T-helper 1 cell treated with Interleukin-12 subunit alpha and Interleukin-12 subunit beta and Interleukin-4 antibody, amounts not matched to agents 30 ng/mL and 1 ng/mL, for 36 hours (primary cell): ENCODE data around the gene IL12RB1. TPM values are rescaled to one million over a fixed set of nuclear protein-coding genes. Genes with fewer than 3 reads are reported as not detected.

Experiments used
- intact Hi-C: fragments of 100-400 bp; cut with micrococcal nuclease; formaldehyde crosslinking; loops from one replicate; pipeline ENCODE4 v1.15.1; 2024
- total RNA-seq: library from RNA; stranded (reverse); gene quantifications from 2 replicates; pipeline ENCODE4 v1.2.3, GENCODE V29; 2022

Gene IL12RB1
- total RNA-seq, 1 donor from 2014 or later: 131 TPM

DNA sequence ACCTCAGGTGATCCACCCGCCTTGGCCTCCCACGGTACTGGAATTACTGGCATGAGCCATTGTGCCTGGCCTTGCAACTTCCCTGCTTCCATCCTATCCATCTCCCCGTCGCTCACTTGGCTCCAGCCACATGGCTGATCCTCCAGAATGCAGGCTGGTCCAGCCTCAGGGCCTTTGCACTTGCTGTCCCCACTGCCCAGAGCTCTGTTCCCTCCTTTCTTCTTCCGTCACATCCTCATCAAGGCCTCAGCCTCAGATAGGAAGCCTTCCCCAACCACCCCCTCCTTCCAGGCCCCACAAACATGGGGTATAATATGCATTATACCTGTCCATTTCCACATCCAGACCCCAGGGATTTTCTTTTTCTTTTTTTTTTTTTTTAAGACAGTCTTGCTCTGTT, 27.1 kb upstream of the IL12RB1 start:
- intact Hi-C loops: loop anchor here (1.0 kb wide), 4 partner anchors 10 to 137 kb away; no protein-coding TSS in a partner anchor

DNA sequence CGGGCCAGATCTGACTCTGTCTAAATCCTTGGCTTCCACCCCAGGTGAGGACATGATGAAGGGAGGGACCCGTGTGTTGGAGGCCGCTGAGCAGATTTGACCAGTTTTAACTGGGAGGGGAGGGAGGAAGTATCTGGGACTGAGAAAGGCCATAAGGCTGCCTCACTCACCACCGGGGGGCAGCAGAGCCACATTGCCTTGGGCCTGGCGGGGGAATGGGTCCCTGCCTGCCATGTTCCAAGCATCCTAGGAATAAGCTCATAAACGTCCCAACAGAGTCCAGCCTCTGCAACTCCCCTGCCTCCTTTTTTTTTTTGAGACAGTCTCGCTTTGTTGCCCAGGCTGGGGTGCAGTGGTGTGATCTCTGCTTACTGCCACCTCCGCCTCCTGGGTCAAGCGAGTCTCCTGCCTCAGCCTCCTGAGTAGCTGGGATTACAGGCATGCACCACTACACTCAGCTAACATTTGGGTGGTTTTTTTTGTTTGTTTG, 26.3 kb upstream of the IL12RB1 start:
- intact Hi-C loops: loop anchor here (1.0 kb wide), 4 partner anchors 9 to 138 kb away; no protein-coding TSS in a partner anchor

DNA sequence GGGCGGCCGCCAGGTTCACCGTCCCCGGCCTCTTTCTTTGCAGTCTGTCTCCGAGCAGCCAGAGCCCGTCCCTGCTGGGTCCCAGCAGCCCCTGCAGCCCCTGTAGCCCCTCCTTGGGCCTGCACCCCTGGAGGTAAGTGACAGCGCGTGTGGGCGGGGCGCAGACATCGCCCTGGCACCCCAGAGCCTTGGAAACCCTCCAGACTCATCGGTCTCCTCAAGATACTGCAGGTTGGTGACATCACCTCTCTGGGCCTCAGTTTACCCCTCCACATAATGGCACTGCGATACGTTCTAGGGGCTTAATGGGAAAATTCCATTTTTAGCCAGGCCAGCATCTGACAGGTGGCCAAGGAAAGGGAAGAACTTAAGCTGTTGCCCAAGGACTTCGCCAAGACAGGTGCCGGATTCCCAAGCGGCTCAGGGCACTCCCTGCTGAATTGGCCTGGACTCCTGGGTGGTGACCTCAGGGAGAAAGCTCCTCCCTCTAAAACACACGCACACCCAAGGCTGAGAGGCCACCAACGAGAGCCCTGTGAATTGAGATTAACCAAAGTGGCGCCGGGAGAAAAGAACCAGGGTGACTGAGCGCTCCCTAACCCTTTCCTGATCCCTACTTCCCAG, 24.0 kb upstream of the IL12RB1 start:
- intact Hi-C loops: no loop called here

DNA sequence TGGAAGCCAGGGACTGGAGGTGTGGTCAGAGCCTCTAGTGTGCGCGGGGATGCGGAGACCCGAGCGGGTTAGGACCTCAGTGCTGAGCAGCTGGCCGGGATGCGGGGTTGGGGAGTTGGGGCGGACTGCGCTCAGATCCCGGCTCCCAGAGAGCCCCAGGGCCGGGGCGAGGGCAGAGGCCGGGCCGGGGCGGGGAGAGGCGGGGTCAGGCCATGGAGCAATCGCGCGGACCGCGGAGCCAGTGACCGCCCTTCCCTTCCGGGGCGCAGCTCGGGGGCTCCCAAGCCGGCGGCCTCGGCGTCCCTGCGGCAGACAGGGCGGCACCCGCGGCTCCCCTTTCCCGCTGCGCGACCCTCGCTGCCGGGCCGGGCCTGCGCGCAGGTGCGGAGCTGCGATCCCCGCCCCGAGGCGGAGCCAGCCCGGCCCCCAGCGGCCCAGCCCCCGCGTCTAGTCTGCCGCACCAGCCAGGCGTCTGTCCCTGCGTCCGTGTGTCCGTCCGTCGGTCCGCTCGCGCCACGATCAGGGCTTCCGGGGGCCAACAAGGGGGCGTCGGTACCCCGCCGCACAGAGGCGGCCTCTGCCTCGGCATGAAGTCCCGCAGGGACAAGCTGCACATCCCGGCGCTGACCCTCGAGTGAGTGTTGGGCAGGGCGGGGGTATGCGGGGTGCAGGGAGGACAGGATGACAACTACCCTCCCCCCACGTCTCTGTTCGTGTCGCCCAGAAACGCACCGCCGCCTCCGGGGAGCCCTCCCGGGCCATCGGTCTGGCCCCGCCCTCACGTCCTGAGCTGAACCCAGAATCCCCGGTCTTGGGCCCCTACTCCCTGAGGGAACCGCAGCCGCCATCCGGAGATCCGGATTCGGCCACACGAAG, 23.2 kb upstream of the IL12RB1 start:
- intact Hi-C loops: no loop called here

DNA sequence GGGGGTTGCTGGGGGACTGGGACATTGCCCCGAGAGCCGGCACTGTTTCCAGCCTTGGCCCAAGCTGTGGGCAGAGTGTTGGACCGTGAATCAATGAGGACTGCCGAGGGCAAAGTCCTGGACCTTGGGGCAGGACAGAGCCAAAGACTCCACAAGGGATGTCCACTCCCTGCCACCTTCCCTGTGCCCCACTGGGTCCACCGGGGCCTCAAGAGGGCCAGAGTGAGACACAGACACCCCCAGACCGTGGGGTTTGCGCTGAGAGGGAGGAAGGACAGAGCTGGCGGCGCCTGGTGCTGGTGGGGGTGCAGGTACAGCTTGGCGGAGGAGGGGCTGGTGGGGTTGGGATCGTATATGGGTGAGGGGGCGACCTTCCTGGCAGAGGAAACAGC, 22.6 kb upstream of the IL12RB1 start:
- intact Hi-C loops: no loop called here

DNA sequence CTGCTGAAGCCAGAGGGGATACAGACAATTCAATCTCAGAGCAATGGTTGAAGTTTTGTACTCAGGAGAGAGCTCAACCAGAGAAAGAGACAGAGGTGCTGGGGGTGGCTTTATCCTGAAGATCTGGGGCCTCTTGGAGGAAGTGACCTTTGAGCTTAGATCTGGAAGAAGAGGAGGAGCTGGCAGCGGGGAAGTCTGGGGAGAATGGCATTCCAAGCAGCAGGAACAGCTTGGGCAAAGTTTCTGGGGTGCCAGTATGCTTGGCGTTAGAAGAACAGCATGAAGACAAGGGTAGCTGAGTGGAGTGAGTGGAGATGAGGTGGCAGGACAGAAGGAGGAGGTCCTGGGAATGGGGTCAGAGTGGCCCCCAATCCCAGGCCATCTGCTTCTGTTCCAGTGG, 22.2 kb upstream of the IL12RB1 start:
- intact Hi-C loops: no loop called here

DNA sequence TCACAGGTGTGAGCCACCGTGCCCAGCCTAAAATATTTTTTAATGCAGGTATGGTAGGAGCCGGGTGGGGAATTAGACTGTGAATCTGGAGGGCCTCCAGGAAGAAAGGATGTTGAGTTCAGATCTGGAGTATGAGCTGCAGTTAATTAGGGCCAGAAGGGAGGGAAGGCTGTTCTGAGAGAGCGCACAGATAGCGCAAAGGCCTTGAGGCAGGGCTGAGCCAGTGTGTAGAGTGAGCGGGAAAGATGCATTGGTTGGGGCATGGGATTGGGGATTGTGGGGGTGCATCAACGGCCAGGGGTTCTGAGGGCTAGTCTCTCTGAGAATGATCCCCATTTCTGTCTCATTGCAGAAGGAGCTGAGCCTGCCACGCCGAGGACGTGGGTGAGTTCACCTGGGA, 20.5 kb upstream of the IL12RB1 start:
- intact Hi-C loops: no loop called here

DNA sequence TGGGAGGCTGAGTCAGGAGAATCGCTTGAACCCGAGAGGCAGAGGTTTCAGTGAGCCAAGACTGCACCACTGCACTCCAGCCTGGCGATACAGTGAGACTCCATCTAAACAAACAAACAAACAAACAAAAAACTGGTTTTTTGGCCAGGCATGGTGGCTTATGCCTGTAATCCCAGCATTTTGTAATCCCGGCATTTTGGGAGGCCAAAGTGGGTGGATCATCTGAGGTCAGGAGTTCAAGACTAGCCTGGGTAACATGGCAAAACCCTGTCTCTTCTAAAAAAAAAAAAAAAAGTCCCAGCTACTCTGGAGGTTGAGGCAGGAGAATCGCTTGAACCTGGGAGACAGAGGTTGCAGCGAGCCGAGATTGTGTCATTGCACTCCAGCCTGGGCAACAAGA, 18.5 kb upstream of the IL12RB1 start:
- intact Hi-C loops: loop anchor here (2.0 kb wide), 1 partner anchor 18 kb away; the partner anchor contains the start of gene IL12RB1

DNA sequence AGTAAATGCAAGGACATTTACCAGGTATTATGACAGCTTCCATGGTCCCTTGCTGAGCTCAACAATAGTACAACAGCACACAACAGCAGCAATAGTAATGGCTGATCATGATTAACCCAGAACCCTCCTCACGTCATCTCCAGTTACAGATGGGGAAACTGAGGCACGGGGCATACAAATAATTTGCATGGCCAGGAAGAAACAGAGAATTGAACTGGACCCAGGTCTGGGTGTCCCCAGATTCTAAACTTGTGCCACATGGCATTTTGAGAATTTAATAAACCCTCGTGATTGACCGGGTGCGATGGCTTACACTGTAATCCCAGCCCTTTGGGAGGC, 18.0 kb upstream of the IL12RB1 start:
- intact Hi-C loops: loop anchor here (1.0 to 2.0 kb wide), 3 partner anchors 9 to 46 kb away; partner anchors contain the start of gene IL12RB1

DNA sequence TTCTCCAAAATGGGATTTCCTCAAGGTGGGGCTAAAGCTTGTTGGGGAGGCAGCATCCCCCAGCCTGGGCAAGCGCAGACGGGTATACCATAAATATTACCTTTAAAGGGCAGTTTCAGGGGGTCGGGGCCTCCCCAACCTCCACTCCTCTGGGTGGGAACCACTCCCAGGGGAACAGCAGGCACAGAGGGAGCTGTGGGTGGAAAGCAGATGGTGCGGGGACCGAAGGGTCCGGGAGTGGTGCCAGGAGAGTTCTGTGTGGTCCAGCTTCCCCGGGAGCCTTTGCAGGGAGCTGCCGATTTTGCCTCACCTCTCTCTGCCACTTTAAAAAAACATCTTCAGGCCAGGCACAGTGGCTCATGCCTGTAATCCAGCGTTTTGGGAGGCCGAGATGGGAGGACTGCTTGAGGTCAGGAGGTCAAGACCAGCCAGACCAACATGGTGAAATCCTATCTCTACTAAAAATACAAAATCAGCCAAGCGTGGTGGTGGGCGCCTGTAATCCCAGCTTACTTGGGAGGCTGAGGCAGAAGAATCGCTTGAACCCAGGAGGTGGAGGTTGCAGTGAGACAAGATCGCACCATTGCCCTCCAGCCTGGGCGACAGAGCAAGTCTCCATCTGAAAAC, 16.3 kb upstream of the IL12RB1 start:
- intact Hi-C loops: no loop called here

DNA sequence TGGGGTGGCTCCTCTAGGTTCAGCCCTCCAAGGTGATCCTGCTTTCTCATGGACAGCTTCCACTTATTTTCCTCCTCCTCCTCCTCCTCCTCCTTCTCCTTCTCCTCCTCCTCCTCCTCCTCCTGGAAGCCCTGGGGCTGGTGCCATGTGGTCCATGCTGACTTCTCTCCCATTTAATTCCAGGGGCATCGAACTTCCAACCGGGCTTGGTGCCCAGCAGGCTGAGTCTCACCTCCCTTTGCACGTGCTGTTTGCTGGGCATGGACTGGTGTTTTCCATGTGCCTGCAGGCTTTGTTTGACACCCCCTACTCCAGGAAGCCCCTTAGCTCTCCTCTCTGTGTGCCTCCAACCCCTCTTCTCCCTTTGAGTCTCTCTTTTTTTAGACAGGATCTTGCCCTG, 14.5 kb upstream of the IL12RB1 start:
- intact Hi-C loops: no loop called here

DNA sequence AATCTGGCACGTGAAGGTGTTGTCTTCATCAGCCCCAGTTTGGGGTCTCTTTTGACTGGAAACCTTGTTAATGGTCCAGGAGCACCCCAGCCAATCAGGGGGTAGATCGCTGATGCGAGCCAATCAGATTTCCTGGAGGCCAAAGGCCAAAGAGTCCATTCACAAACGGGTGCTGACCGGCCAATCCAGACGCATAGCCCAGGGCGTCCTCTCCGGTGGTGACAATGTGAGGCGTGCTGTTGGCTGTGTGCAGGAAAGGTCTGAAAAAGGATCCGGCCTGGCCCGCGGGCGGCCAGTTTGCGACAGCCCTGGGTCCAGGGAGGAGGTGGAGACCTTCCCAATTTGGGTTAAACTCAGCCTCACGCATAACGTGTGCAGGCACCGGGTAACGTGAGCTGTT, 14.0 kb upstream of the IL12RB1 start:
- intact Hi-C loops: no loop called here

DNA sequence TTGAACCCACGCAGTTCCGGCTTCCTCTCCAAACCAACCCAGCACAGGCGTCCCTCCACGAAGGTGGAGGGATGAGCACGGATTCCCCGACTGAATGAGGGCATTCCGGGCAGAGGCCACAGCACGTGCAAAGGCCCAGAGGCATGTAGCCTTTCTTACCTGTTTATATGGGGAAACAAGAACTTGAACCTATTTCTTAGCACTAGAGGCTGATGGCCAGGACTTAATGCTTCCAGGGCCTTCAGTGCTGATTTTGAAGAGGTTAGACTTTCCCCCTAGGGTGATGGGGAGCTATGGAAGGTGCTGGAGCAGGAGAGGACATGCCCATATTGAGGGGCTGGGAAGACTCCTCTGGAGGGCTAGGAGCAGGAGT, 12.9 kb upstream of the IL12RB1 start:
- intact Hi-C loops: loop anchor here (5.0 kb wide), 1 partner anchor 318 kb away; the partner anchor contains the start of gene SSBP4

DNA sequence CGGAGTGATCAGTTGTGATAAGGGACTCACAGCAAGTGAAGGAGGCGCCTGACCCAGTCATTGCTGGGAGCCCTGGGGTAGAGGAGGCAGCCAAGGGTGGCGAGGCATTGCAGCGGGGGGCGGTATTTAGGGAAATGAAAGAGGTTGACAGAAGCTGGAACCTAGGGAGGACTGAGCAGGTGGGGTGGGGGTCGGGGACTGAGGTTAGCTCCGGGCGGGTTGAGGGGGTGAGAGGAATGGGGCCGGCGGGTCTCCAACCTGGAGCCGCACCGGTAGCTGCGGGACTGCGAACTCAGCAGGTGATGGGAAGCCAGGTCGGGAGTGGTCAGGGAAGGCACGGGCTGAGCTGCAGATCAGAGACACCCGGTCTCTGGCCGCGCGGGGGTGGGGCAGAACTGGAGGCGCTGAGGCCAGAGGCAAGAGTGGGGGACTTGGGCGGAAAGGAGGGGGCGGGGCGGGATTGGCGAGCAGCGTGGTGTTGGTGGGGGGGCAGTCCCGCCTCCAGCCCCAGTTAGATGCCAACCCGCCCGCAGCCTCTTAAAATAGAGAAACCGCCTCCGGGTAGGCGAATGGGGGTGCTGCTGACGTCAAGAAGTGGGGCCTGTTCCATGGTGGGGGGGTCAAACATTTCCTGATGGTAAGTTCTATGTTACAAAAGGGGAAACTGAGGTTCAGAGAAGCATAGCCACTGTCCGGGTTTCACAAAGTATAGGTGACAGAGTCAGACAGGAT, 12.3 kb upstream of the IL12RB1 start:
- intact Hi-C loops: loop anchor here (5.0 kb wide), 1 partner anchor 318 kb away; the partner anchor contains the start of gene SSBP4

DNA sequence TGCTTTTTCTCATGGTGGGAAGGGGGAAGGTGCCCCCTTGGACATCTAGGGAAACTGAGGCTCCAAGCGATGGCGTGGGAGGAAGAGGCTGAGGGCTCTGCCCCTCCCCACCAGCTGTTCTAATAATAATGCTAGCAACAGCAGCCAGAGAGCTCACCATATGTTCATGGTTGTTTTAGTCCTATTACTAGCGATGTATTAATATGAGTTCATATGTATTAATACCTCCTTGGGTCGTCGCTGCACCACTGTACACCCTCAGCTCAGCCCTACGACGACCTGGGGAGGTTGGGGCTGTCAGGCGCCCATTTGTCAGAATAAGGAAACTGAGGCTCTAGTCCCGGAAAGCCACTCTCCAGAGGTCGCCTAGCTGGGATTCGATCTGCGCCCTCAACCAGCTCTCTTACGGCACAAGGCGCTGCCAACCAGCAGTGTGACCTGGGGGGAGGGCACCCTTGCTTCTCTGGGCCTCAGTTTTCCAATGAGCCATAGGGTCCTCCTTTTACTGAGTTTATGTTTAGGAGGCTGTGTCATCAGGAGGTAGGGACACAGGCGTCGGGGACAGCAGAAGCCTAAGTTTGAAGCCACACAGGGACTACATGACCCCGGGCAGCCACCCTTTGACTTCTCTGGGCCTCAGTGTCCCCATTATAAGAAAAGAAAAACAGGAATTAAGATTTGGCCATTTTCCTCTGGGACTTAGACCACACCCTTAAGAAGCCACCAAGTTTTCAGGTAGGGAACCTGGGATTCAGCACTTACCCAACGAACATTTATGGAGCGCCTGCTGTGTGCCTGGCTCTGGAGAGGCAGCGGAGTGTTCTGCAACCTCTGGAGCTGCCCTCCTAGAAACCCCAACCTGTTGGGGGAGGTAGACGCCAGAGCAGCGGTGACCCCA, 11.5 kb upstream of the IL12RB1 start:
- intact Hi-C loops: loop anchor here (1.0 to 5.0 kb wide), 4 partner anchors 11 to 319 kb away; partner anchors contain the start of genes PIK3R2 and SSBP4

DNA sequence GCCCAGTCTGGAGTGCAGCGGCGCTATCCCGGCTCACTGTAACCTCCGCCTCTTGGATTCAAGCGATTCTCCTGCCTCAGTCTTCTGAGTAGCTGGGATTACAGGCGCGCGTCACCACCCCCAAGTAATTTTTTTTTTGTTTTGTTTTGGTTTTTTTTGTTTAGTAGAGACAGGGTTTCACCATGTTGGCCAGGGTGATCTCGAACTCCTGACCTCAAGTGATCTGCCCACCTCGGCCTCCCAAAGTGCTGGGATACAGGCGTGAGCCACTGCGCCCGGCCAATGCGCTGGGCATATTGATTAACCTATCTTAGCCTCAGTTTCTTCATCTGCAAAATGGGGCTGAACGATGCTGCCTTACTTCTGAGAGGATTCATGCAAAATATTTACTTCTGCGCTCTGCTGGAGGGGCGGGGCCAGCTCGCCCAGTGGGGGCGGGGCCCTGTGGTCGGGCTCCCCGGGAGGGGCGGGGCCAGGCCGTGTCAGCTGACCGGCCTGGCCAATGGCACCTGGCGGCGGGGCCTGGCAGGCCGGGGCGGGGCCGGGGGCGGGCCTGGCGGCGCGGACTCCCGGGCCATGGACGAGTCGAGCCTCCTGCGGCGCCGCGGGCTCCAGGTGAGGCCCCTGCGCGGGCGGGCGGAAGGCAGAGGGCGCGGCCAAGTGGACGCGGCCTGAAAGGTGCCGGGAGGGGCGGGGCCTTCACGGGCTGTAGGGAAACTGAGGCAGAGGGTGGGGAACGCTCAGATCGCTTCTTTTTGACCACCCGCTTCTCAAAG, 10.7 kb upstream of the IL12RB1 start, which contains the start of gene MAST3:
Gene MAST3 (plus strand): TSS at position 562 of the 776 bp plus-strand sequence. CDS start 15 bp downstream, at position 577.
- intact Hi-C loops: loop anchor here (1.0 to 5.0 kb wide), 4 partner anchors 10 to 320 kb away; partner anchors contain the start of genes PIK3R2 and SSBP4

DNA sequence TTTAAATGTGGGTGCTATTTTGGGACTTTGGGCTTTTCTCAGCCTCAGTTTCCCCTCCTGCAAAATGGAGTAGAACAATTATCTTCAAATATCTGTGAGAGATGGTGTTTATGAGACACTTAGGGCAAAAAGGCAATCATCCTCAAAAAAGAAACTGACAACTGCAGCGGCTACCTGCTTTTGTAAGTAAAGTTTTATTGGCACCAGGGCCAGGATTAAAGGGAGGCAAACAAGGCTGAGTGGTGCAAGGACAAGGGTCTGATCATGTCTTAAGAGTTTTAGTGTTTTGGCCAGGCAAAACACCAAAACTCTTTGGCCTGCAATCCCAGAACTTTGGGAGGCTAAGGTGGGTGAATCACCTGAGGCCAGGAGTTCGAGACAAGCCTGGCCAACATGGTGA, 9.5 kb upstream of the IL12RB1 start:
- intact Hi-C loops: loop anchor here (2.0 to 5.0 kb wide), 2 partner anchors 57 to 321 kb away; partner anchors contain the start of genes PIK3R2 and SSBP4

DNA sequence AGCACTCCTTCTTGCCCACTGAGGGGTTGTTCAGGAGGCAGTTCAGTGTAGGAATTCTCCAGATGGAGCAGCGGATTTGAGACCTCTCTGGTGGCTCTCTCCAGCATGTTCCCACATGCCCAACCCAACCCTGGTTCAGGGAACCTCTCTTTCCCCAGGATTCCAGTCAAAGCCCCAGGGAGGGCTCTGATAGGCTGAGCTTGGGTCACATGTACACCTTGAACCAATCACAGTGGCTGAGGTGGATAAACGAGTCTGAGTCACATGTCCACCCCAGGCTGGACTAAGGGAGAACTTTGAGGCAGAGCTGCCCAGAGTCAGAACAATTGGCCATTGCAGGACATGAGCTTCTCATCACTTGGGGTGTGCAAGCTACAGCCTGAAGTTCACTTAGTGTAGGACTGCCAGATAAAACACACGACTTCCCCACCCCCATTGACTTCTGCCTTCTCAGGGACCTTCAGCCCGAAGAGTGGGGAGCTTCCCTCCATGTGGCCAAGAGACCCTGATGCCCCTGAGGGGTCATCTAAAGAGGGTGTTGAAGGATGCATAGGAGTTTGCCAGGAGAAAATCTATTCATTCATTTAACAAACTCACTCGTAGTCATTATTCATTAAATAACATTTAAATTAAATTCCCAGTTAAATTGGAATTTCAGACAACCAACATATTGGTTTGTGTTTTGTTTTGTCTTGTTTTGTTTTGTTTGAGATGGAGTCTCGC, 6.9 kb upstream of the IL12RB1 start:
- intact Hi-C loops: no loop called here
